ENCODE data around the gene OR52K1. TPM values are rescaled to one million over a fixed set of nuclear protein-coding genes. Genes with fewer than 3 reads are reported as not detected.
"Not testable (repeated sequence)": the region's sequence is repeated elsewhere in the genome, so short reads cannot be mapped to it uniquely, and the experiment has no call there.

OR52K1 gene
- total RNA-seq, 1 donor: not detected

- H3K4me1 ChIP-seq (ENCODE audit: insufficient read depth, low read length): peaks cover 5% of the 10 kb centered on the region
- H3K4me2 ChIP-seq (ENCODE audit: insufficient read depth, low read length): no peak overlapping the region
- no peaks in the 10 kb centered on the region for H3K27me3 ChIP-seq (ENCODE audit: insufficient read depth, low read length)
- H3K27ac ChIP-seq (ENCODE audit: low read depth, low read length): no peak overlapping the region
- no peaks in the 10 kb centered on the region for H3K9me3 ChIP-seq (ENCODE audit: low read depth, low read length)
- no peak overlapping the region for H3K4me3 ChIP-seq (ENCODE audit: insufficient read depth, low read length)
- no peak for TF ChIP-seq CTCF (IDR thresholded peaks at IDR 0.05; ENCODE audit: extremely low read depth, low read depth, low read length)
- DNase-seq (ENCODE audit: insufficient read length, low spot score, missing footprints): no peak
- no peaks in the 10 kb centered on the region for H3K36me3 ChIP-seq (ENCODE audit: insufficient read depth, low read length)
- no peak overlapping the region for H2AFZ ChIP-seq (ENCODE audit: low read length)
- no peaks in the 10 kb centered on the region for H4K20me1 ChIP-seq (ENCODE audit: insufficient read depth, low read length)
- no peaks in the 10 kb centered on the region for H3K79me2 ChIP-seq (ENCODE audit: insufficient read depth, low read length)
These were observed 2.8 kb upstream of the OR52K1 start for GRCh38 chr11:4479644-4480043.

- Histone ChIP-seq H3K79me2 (ENCODE audit: insufficient read depth, low read length) (no peaks in the 10 kb centered on the region), H3K9me3 (ENCODE audit: low read depth, low read length) (no peaks in the 10 kb centered on the region), H3K36me3 (ENCODE audit: insufficient read depth, low read length) (no peaks in the 10 kb centered on the region), H3K27me3 (ENCODE audit: insufficient read depth, low read length) (no peaks in the 10 kb centered on the region), H3K4me2 (ENCODE audit: insufficient read depth, low read length) (no peak overlapping the region), H4K20me1 (ENCODE audit: insufficient read depth, low read length) (no peaks in the 10 kb centered on the region), H3K27ac (ENCODE audit: low read depth, low read length) (no peak overlapping the region), H3K4me3 (ENCODE audit: insufficient read depth, low read length) (no peak overlapping the region), H2AFZ (ENCODE audit: low read length) (no peak overlapping the region), H3K4me1 (ENCODE audit: insufficient read depth, low read length) (peaks cover 5% of the 10 kb centered on the region)
- DNase-seq (ENCODE audit: insufficient read length, low spot score, missing footprints): peak; percentile 65
- TF ChIP-seq CTCF (IDR thresholded peaks at IDR 0.05; ENCODE audit: extremely low read depth, low read depth, low read length): no peak
These were observed 1.7 kb upstream of the OR52K1 start for GRCh38 chr11:4480577-4481239.

- H3K79me2 ChIP-seq (ENCODE audit: insufficient read depth, low read length): no peaks in the 10 kb centered on the region
- H3K27ac ChIP-seq (ENCODE audit: low read depth, low read length): no peak overlapping the region
- DNase-seq (ENCODE audit: insufficient read length, low spot score, missing footprints): no peak
- H3K4me1 ChIP-seq (ENCODE audit: insufficient read depth, low read length): peaks cover 5% of the 10 kb centered on the region
- H3K27me3 ChIP-seq (ENCODE audit: insufficient read depth, low read length): no peaks in the 10 kb centered on the region
- no peak for TF ChIP-seq CTCF (IDR thresholded peaks at IDR 0.05; ENCODE audit: extremely low read depth, low read depth, low read length)
- no peaks in the 10 kb centered on the region for H3K9me3 ChIP-seq (ENCODE audit: low read depth, low read length)
- no peak overlapping the region for H3K4me3 ChIP-seq (ENCODE audit: insufficient read depth, low read length)
- no peaks in the 10 kb centered on the region for H3K36me3 ChIP-seq (ENCODE audit: insufficient read depth, low read length)
- H3K4me2 ChIP-seq (ENCODE audit: insufficient read depth, low read length): no peak overlapping the region
- no peak overlapping the region for H2AFZ ChIP-seq (ENCODE audit: low read length)
- no peaks in the 10 kb centered on the region for H4K20me1 ChIP-seq (ENCODE audit: insufficient read depth, low read length)
These were observed 1.2 kb upstream of the OR52K1 start for GRCh38 chr11:4481240-4481582.

- Histone ChIP-seq H4K20me1 (ENCODE audit: insufficient read depth, low read length) (no peaks in the 10 kb centered on the region), H3K27ac (ENCODE audit: low read depth, low read length) (no peak overlapping the region), H3K4me2 (ENCODE audit: insufficient read depth, low read length) (no peak overlapping the region), H3K79me2 (ENCODE audit: insufficient read depth, low read length) (no peaks in the 10 kb centered on the region), H3K4me1 (ENCODE audit: insufficient read depth, low read length) (peaks cover 5% of the 10 kb centered on the region), H3K36me3 (ENCODE audit: insufficient read depth, low read length) (no peaks in the 10 kb centered on the region), H2AFZ (ENCODE audit: low read length) (no peak overlapping the region), H3K9me3 (ENCODE audit: low read depth, low read length) (no peaks in the 10 kb centered on the region), H3K4me3 (ENCODE audit: insufficient read depth, low read length) (no peak overlapping the region), H3K27me3 (ENCODE audit: insufficient read depth, low read length) (no peaks in the 10 kb centered on the region)
- no peak for TF ChIP-seq CTCF (IDR thresholded peaks at IDR 0.05; ENCODE audit: extremely low read depth, low read depth, low read length)
- DNase-seq (ENCODE audit: insufficient read length, low spot score, missing footprints): no peak
These were observed 1.9 kb downstream of the OR52K1 start for GRCh38 chr11:4484310-4484709.

- H2AFZ ChIP-seq (ENCODE audit: low read length); H4K20me1 ChIP-seq (ENCODE audit: insufficient read depth, low read length); H3K79me2 ChIP-seq (ENCODE audit: insufficient read depth, low read length): not testable (repeated sequence)
These were observed 9.0 kb downstream of the OR52K1 start for GRCh38 chr11:4491405-4491804.

More at GRCh38 chr11:4491405-4491804, 9.0 kb downstream of the OR52K1 start:
- DNase-seq (ENCODE audit: insufficient read length, low spot score, missing footprints); H3K4me3 ChIP-seq (ENCODE audit: insufficient read depth, low read length); H3K4me1 ChIP-seq (ENCODE audit: insufficient read depth, low read length); H3K9me3 ChIP-seq (ENCODE audit: low read depth, low read length); H3K27ac ChIP-seq (ENCODE audit: low read depth, low read length); H3K36me3 ChIP-seq (ENCODE audit: insufficient read depth, low read length); H3K4me2 ChIP-seq (ENCODE audit: insufficient read depth, low read length): not testable (repeated sequence)
- peaks cover 18% of the 10 kb centered on the region for H3K27me3 ChIP-seq (ENCODE audit: insufficient read depth, low read length)
